ENCODE results near the gene SCGB3A2.
"Not testable (repeated sequence)": the region's sequence is repeated elsewhere in the genome, so short reads cannot be mapped to it uniquely, and the experiment has no call there.

The SCGB3A2 gene

GRCh38 chr5:147869112-147869511, 9.4 kb upstream of the SCGB3A2 start:
- DNase-seq, result no peak

- DNase-seq, result not testable (repeated sequence)
Observed at GRCh38 chr5:147869892-147870291, 8.6 kb upstream of the SCGB3A2 start.

GRCh38 chr5:147871980-147872549, 6.4 kb upstream of the SCGB3A2 start:
- not testable (repeated sequence) for DNase-seq

- not testable (repeated sequence) for DNase-seq
Observed at GRCh38 chr5:147872744-147873435, 5.6 kb upstream of the SCGB3A2 start.

- DNase-seq, result not testable (repeated sequence)
Observed at GRCh38 chr5:147874118-147874875, 4.2 kb upstream of the SCGB3A2 start.

- DNase-seq, result no peak
Observed at GRCh38 chr5:147874910-147875367, 3.6 kb upstream of the SCGB3A2 start.

- DNase-seq, result no peak
Observed at GRCh38 chr5:147876141-147876540, 2.4 kb upstream of the SCGB3A2 start.

GRCh38 chr5:147876626-147877025, 1.9 kb upstream of the SCGB3A2 start:
- DNase-seq, result no peak

GRCh38 chr5:147879784-147880183, 1.3 kb downstream of the SCGB3A2 start:
- DNase-seq, result no peak

GRCh38 chr5:147880487-147880886, 2.0 kb downstream of the SCGB3A2 start:
- DNase-seq, result no peak

- no peak for DNase-seq
Observed at GRCh38 chr5:147882586-147883313, 4.2 kb downstream of the SCGB3A2 start.

GRCh38 chr5:147887026-147887627, 8.6 kb downstream of the SCGB3A2 start:
- DNase-seq, result no peak

- no peak for DNase-seq
Observed at GRCh38 chr5:147887930-147888329, 9.4 kb downstream of the SCGB3A2 start.

- no peak for DNase-seq
Observed at GRCh38 chr5:147892696-147893296, 14.3 kb downstream of the SCGB3A2 start.

GRCh38 chr5:147893820-147894219, 15.3 kb downstream of the SCGB3A2 start:
- DNase-seq, result no peak

- no peak for DNase-seq
Observed at GRCh38 chr5:147895864-147896263, 17.4 kb downstream of the SCGB3A2 start.

- DNase-seq, result no peak
Observed at GRCh38 chr5:147898875-147899401, 20.4 kb downstream of the SCGB3A2 start.

- DNase-seq, result no peak
Observed at GRCh38 chr5:147901599-147902039, 23.1 kb downstream of the SCGB3A2 start.

- DNase-seq, result no peak
Observed at GRCh38 chr5:147902609-147903115, 24.2 kb downstream of the SCGB3A2 start.

- no peak for DNase-seq
Observed at GRCh38 chr5:147904110-147904509, 25.6 kb downstream of the SCGB3A2 start.

- DNase-seq, result no peak
Observed at GRCh38 chr5:147906326-147907095, 28.0 kb downstream of the SCGB3A2 start, which contains the start of gene C5orf46. TSS of gene C5orf46 (minus strand) at chr5:147906538. CDS start at chr5:147906501, 37 bp downstream.

Measured in activated T-cell treated with anti-CD3 and anti-CD28 coated beads for 4 hours (primary cell).